Right ventricle myocardium superior (tissue), 1 donor: ENCODE data around the gene AOPEP. TPM values are rescaled to one million over a fixed set of nuclear protein-coding genes. Genes with fewer than 3 reads are reported as not detected.
A peak's percentile ranks its signal among the peaks of the same experiment; 100 is the strongest.

Experiments used
- ATAC-seq: fragments of 200-7000 bp; cut with Tn5 transposase; one replicate; pipeline ENCODE4 v1.9.1; 2020; ENCODE audit warnings: mild to moderate bottlenecking; ENCODE audit not compliant: poor library complexity
- DNase-seq: peaks from one replicate; pipeline ENCODE4 v3.0.0-alpha.2; 2020
- intact Hi-C: fragments of 100-400 bp; cut with DNase I; formaldehyde crosslinking; loops from one replicate; pipeline ENCODE4 v1.11.2; 2022
- total RNA-seq: library from RNA; stranded (reverse); fragmentation: NEBNext Ultra II Directional; extraction: Animal tissue kit (Norgen Biotek cat#: 25700); gene quantifications from one replicate; pipeline ENCODE4 v1.2.1, GENCODE V29; 2021
- donor health status: DM: no; HTN: yes; CAD: no; lungs with severe emphysema.

Gene AOPEP
- total RNA-seq, 1 donor from 2014 or later, result 158 TPM

- intact Hi-C loops, result no loop called here
- DNase-seq, result no peak
- ATAC-seq, result no peak
Observed at GRCh38 chr9:94705162-94705702, 21.3 kb upstream of the AOPEP start.

DNA sequence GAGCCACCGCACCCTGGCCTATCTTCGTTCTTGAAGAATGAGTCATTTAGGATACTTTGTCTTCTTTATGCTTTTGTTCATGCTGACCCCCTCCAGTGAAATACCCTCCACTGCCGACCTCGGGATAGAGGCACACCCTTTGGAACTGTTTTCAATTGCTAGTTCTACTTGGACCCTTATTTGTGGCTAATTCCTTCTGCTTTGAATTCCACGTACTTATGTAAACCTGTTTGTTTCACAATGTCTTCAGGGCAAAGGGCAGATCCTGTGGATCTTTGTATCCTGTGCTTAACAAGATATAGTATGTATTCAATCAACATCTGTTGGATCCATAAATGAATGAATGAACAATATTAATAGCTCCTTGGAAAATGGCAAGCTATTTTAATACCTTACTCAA lies 19.6 kb upstream of the AOPEP start:
- no peak for DNase-seq
- intact Hi-C loops, result no loop called here
- no peak for ATAC-seq

DNA sequence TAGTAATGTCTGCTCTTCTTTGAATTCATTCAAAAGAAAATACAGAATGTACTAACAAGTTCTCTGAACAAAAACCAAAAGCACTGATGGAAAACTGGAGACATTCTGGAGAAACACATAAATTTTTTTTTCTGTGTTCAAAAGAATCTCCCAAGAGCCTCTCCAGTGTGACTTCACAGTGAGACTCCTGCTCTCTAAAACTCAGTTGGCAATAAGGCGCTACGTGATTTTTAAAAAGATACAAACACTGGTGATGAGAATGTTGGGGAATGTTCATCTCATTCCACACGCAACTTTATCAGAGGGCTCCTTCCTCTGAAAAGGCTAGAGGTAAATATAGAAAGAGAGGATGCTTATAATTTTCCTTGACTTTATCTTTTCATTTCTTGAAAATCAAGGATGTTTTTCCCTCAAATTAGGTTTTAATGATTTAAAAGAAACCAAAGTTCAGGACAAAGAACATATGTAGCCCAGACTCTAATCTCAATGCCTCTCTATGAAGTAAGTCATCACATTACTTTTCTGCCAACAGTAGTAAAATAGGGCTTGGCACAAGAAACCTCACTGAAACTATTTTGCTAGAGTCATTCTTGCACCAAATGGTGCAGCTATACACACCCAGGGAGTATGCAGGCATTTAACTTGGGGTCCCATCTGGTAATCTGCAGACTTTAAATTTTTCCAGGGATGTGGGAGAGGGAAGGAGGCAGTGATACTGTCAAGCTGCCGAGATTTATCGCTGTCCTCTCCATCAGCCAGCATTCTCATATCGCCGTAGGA lies 12.9 kb upstream of the AOPEP start:
- no peak for DNase-seq
- intact Hi-C loops, result no loop called here
- no peak for ATAC-seq

GRCh38 chr9:94714494-94714893 lies 12.0 kb upstream of the AOPEP start:
- intact Hi-C loops, result no loop called here
- ATAC-seq, result no peak
- no peak for DNase-seq

DNA sequence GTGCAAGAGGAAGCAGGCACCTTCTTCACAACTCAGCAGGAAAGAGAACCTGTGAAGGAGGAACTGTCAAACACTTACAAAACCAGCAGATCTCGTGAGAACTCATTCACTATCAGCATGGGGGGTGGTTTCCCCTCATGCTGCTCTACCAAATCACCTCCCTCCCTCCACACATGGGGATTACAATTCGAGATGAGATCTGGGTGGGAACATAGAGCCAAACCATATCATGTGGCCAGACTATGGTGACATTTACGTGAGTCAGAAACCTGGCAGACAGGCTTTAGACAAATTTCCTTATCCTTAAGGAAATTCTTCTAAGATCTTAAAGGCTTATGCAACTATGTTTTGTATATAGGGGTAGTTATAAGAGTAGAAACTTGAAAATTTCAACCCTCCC lies 8.7 kb upstream of the AOPEP start:
- no peak for DNase-seq
- no peak for ATAC-seq
- intact Hi-C loops, result no loop called here

GRCh38 chr9:94718936-94719335 lies 7.6 kb upstream of the AOPEP start:
- ATAC-seq (no peak), DNase-seq (no peak)
- intact Hi-C loops, result no loop called here

DNA sequence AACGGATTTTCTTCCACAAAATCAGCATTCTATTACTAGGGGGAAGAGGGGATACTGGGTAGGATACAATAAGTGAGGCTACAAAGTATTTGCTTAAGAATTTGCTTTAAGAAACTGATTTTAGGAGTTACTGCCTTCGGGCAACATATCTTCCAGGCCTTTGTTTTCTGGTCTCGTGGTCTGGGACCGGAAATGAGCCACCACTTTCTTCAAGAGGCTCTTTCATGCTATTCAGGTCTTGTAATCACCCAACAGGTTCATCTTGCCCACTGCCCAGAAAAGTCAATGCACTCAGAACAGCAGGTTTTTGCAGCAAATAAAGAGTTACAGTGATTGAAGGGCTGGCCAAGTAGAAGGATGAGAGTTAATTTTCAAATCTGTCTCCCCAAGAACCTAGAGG lies 6.6 kb upstream of the AOPEP start:
- DNase-seq (no peak), ATAC-seq (no peak)
- intact Hi-C loops, result no loop called here

DNA sequence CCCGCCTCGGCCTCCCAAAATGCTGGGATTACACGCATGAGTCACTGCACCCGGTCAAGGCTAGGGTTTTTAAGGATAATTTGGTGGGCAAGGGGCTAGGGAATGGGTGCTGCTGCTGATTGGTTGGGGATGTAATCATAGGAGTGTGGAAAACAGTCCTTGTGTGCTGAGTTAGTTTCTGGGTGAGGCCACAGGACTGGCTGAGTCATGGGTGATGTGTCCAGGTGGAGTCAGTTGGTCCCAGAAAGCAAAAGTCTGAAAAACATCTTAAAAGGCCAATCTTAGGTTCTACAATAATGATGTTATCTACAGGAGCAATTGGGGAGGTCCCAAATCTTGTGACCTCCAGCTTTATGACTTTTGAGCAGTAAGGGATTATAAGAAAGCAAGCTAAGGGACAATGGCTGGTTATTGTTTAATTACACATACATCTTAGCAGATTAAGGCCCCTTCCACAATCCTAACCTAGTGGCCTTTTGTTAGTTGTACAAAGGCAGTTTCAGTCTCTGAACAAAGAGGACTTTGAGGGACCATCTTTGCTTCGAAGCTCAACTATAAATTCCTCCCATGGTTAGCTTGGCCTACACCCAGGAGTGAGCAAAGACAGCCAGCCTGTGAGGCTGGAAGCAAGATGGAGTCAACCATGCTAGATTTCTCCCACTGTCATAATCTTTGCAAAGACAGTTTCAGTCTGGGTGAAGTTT lies 5.5 kb upstream of the AOPEP start:
- no peak for ATAC-seq

DNA sequence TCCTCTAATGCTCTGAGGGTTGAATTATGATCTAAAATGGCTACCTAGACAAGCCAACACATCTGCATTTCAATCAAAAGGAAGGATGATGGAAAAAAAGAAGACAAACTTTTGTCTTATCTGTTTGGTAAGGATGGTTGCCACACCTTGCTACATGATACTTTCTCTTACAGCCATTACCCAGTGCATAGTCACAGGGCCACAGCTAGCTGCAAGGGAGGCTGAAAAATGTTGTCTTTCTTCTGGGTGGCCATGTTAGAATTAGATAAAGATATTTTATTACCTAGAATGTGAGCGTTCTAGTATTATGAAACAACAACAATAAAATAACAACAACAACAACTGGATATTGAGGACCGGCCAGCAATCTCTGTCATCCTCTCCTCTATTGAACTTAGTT lies 4.7 kb upstream of the AOPEP start:
- ATAC-seq, result no peak
- intact Hi-C loops, result no loop called here

More for the DNA sequence above, 5.5 kb upstream of the AOPEP start:
- intact Hi-C loops, result no loop called here
- DNase-seq, result no peak

DNA sequence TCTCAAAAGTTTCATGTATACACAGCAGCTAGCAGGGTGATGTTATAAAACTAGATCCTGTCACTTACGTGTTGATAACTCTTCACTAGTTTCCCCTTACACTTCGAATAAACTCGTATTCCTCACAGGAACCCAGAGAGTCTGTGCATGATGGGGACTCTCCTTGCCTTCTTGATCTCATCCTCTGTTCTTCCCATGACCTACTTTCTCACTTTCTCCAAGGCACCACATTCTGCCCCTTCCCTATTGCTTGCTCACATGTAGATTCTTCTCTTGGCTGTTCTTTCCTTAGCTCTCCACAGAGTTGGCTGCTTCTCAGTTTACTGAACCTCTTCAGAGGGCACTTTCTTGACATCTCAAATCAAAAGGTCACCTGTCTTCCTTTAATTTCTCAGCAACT lies 1.2 kb upstream of the AOPEP start:
- intact Hi-C loops, result no loop called here
- no peak for DNase-seq
- ATAC-seq, result no peak

More for the DNA sequence above, 4.7 kb upstream of the AOPEP start:
- no peak for DNase-seq

DNA sequence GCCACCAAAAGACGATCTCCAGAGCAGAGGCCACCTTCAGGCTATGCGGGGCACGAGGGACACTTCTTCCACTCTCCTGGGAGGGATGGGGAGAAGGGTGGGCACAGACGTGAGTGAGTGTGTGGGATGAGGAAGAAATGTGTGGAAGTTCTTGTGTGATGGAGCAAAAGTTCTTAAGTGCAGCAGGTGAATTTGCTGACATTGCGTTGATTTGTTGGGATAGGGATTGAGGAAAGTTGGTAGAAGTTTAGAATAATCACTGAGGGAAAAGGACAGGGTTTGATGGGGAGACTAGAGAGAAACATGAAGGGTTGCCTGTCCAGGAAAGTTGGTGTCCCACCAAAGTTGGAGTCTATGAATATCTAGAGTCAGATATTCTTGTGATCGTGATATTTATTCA lies 2.2 kb downstream of the AOPEP start:
- ATAC-seq, result no peak
- intact Hi-C loops, result no loop called here
- DNase-seq, result no peak

DNA sequence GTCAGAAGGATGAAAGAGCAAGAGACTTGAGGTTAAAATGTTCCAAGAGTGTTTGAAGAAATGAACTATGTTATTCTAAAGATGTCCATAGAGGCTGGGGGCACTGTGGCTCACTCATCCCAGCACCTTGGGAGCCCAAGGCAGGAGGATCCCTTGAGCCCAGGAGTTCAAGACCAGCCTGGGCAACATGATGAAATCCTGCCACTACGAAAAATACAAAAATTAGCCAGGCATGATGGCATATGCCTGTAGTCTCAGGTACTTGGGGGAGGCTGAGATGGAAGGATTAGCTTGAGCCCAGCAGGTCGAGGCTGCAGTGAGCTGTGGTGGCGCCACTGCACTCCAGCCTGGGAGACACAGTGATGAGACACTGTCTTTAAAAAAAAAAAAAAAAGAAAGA lies 2.7 kb downstream of the AOPEP start:
- ATAC-seq (no peak), DNase-seq (no peak)
- intact Hi-C loops, result no loop called here

- DNase-seq (no peak), ATAC-seq (peak; percentile 83)
- intact Hi-C loops, result no loop called here
Observed at GRCh38 chr9:94734054-94734754, 7.7 kb downstream of the AOPEP start.

DNA sequence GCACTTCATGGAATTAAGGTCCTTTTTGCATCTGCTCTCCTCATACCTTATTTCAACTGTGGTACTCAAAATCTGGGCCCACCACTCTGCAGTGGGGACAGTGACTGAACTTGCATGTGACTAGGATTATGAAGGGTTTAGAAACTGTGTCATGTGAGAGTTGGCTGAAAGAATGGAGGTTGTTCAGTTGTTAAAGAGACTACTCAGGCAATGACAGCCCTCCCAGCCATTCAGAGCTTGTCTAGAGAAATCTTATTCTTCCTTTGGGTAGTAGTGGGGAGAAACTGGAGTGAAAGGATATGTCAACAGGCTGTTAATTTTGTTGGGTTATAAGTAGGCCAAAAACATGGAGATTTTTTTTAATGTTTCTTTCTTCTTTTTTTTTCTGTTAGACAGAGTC lies 10.3 kb downstream of the AOPEP start:
- intact Hi-C loops, result no loop called here
- ATAC-seq, result no peak
- DNase-seq, result no peak

DNA sequence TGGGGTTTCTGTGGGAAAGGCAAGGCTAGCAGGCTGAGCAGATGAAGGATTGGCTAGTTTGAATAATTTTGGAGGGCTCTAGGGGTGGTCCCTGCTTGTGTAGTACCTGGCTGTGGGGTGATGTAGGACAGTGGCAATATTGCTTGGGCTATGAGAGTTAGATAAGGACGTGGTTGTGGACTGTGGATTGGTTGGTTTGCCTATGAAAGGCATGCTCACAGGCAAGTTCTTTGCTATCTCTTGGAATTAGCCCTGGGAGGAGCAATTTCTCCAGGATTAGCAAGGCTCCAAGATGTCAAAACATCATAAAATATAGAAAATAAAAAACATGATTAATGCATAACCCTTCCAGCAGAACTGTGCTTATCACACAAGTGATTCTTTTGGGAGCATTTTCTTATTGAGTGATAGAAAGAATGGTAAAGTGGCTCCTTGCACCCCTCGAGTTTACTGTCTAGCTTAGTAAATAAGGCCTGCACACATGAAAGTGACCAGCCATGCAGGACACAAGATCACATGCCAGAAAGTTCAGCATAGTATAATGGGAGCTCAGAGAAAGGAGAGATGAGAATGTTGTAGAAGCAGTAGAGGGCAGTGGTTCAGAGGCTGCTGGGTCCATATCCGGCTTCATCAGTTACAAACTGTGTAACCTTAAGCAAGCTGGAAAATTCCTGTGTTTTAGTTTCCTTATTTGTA lies 13.8 kb downstream of the AOPEP start:
- ATAC-seq (no peak), DNase-seq (no peak)
- intact Hi-C loops, result no loop called here

DNA sequence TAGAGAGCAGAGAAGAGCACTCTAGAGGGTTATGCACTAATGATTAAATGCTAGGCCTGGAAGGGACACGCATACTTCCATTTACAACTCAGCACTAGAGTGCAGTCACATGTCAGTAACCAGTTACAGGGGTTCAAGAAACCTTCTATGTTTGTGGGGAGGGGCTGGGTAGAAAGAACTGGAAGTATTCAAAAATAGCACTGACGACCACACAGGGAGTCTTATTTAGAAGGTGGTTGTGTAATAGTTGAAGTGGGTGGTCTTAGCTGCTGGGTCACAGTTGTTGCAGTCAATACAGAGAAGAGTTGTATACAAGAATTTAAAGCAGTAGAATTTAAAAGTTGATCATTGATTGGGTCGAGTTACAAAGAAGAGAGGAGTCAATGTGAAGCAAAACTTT lies 15.4 kb downstream of the AOPEP start:
- ATAC-seq (no peak), DNase-seq (no peak)
- intact Hi-C loops, result no loop called here

DNA sequence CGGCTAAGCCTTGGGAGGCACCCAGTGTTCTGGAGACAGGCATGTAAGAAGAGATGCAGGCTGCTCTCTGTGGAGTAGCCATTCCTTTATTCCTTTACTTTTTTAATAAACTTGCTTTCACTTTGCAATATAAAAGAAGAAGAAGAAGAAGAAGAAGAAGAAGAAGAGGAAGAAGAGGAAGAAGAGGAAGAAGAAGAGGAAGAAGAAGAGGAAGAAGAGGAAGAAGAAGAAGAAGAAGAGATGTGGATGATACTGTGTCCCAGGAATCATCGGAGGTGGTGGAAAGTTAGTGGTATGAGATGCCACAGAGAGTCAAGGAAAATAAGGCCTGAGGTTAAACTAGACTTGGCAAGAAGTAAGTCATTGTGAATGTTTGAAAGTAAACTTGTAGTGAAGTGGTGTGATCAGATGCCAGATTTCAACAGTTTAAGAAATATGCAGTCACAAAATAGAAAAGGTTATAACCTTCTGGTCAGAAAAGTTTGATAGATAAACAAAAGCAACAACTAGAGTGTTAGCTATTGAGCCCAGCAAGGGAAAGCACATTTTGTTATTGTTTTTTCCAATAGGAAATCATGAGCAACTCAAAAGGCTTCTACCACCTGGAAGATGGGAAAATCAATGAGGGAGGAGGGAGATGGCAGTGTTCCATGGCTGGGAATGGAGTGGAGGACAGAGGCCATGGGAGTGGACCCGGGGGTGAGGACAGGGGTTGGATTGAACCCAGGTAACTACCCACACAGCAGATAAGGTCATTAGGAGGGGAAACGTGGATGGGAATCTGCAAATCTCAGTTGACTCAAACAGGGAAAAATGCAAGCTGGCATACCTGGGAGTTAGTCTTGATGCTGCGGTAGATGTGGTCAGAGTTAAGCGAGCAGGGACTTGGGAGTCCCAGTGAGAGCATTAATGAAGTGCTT lies 16.8 kb downstream of the AOPEP start:
- DNase-seq (no peak), ATAC-seq (no peak)
- intact Hi-C loops, result no loop called here
